Muscle layer of duodenum (tissue), 2 donors: ENCODE measurements around the gene ARL5A.

Experiments used
- H3K27ac ChIP-seq: one replicate; pipeline ENCODE4 v1.7.0; 2013; ENCODE audit warnings: mild to moderate bottlenecking, low read length
- H3K27me3 ChIP-seq: one replicate; pipeline ENCODE4 v1.7.0; 2013; ENCODE audit warnings: low read depth, mild to moderate bottlenecking, control low read depth, low read length
- H3K36me3 ChIP-seq, 2 donors: one replicate each; pipeline ENCODE4 v1.7.0; 2013; ENCODE audit warnings: low read length in 2 of 2, control low read depth in 1 of 2, mild to moderate bottlenecking in 1 of 2; ENCODE audit not compliant: insufficient read depth in 2 of 2, control insufficient read depth in 1 of 2
- H3K4me1 ChIP-seq, 2 donors: one replicate each; pipeline ENCODE4 v1.7.0; 2013; ENCODE audit warnings: low read length in 2 of 2, mild to moderate bottlenecking in 2 of 2, control low read depth in 1 of 2, moderate library complexity in 1 of 2; ENCODE audit not compliant: insufficient read depth in 2 of 2, control insufficient read depth in 1 of 2
- H3K4me3 ChIP-seq, 2 donors: one replicate each; pipeline ENCODE4 v1.7.0; 2013; ENCODE audit warnings: low read length in 2 of 2, low read depth in 1 of 2, mild to moderate bottlenecking in 1 of 2
- H3K9me3 ChIP-seq, 2 donors: one replicate each; pipeline ENCODE4 v1.7.0; 2013; ENCODE audit warnings: low read length in 2 of 2, control low read depth in 1 of 2, mild to moderate bottlenecking in 1 of 2; ENCODE audit not compliant: control insufficient read depth in 1 of 2
- donor health status: healthy.

ARL5A gene

DNA sequence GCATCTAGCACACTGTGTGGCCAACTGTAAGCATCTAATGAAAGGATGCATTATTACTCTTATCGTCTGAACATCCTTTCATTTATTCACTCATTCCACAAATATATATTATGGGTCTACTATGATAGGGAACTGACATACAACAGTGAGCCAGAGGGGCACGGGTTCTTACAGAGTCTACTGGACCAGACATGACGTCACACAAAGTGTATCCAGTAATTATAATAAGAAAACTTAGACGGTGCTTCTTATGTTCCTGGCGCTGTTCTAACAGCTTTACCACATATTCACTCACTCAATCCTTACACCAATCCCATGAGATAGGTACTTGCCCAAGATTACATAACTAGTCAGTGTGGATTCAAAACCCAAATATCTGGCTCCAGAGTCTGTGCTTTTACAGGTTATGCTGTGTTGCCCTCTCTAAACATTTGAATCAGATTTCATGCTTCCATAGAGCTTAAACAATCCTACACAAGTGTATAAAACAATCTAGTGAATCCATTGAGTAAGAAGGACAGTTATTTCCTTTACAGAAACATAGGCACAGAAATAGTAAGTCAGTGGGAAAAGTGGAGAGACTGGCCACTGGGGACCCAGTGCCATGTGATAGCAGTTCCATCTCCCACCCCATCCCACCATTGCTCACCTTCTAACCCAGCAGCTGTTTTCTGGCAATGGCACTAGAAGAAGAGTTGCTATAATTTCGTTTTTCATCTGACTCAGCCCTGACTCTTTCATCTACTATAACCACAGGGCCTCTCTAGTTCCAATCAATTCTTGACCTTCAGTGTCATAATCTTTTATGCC lies 24.2 kb upstream of the ARL5A start:
- H3K27ac ChIP-seq: no peak overlapping the region
- H3K9me3 ChIP-seq: no peaks in the 10 kb centered on the region
- no peaks in the 10 kb centered on the region for H3K4me1 ChIP-seq
- no peaks in the 10 kb centered on the region for H3K27me3 ChIP-seq
- H3K4me3 ChIP-seq: no peak overlapping the region
- no peaks in the 10 kb centered on the region for H3K36me3 ChIP-seq

DNA sequence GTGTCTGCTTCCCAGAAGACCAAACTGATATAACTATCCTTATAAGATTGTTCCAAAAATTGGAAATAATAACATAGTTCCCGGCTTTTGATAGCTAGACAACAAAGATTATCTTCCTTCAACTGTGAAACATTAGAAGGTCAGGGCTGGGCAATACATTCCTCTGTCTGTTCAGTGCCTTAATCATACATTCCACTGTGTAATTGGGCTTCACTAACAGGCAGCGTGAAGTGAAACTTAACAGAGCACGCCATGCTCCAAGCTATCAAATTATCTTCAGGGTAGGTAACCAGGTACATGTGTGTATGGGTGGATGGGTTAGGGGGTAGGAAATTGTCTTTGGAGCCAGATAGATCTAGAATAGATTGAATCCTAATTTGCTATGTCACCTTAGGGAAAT lies 23.5 kb upstream of the ARL5A start:
- no peaks in the 10 kb centered on the region for H3K36me3 ChIP-seq
- H3K4me1 ChIP-seq: no peaks in the 10 kb centered on the region
- no peak overlapping the region for H3K27ac ChIP-seq
- no peak overlapping the region for H3K4me3 ChIP-seq
- H3K27me3 ChIP-seq: no peaks in the 10 kb centered on the region
- no peaks in the 10 kb centered on the region for H3K9me3 ChIP-seq

DNA sequence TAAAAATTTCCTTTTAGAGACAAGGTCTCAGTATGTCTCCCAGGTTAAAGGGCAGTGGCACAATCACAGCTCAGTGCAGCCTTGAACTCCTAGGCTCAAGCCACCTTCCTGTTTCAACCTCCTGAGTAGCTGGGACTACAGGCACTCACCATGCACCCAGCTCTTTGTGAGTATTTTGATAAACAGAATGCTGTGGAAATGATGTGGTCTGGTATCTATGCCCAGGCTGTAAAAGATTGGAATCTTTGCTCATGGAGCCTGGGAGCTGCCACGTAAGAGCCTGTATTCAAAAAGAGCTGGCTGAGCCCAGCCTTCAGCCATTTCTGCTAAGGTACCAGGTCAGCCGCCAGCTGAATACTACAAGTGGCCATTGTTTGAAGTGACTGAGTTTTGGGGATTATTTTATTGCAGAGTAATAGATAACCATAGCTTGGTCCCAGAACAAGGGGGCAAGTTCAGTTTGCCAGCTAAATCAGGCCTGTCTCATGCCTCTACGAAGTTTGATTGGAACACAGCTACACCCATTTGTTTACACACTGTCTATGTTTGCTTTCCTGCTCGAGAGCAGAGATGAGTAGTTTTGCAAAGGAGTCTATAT lies 21.3 kb upstream of the ARL5A start:
- no peaks in the 10 kb centered on the region for H3K27me3 ChIP-seq
- H3K4me1 ChIP-seq: no peaks in the 10 kb centered on the region
- no peaks in the 10 kb centered on the region for H3K36me3 ChIP-seq
- H3K27ac ChIP-seq: no peak overlapping the region
- H3K4me3 ChIP-seq: no peak overlapping the region
- H3K9me3 ChIP-seq: no peaks in the 10 kb centered on the region

DNA sequence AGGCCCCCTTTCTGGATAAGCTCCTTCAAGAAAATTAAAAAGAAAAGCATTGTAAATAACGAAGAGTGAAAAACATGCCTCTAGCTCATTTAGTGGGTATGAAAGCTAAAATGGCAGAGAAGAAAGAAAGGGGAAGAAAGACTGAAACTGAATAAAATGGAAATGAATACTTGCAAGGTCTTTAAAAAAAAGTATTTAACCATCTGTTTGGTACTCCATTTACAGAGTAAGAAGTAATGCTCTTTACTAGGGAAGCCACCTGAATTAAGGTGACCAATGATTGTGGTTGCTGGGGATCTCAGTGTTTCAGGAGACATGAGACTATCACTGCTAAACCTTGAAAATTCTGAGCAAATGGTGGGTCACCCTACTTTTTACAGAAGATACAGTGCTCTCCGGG lies 17.7 kb upstream of the ARL5A start:
- Histone ChIP-seq H3K4me1 (peaks cover 0 to 2% of the 10 kb centered on the region in 2 donors), H3K36me3 (no peaks in the 10 kb centered on the region), H3K27ac (no peak overlapping the region), H3K27me3 (no peaks in the 10 kb centered on the region), H3K4me3 (no peak overlapping the region), H3K9me3 (no peaks in the 10 kb centered on the region)

DNA sequence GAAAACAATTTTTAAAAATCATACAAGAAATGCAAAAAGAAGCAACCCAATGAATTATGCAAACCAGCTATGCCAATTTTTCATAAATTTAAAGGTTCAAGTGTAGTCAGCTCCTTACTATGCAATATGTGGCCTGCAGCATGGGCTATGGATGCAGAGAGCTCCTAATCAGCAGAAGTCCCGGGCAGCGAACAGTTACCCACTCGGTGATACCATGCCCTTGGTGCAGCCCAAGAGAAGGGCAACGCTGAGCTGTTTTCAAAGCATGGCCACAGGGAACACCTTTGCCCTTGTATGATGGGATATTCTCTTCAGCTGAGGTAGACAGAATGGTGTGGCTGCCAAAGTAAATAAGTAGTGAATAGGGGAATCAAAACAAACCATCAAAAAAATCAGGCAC lies 17.3 kb upstream of the ARL5A start:
- Histone ChIP-seq H3K27me3 (no peaks in the 10 kb centered on the region), H3K27ac (no peak overlapping the region), H3K4me1 (peaks cover 0 to 2% of the 10 kb centered on the region in 2 donors), H3K36me3 (no peaks in the 10 kb centered on the region), H3K4me3 (no peak overlapping the region), H3K9me3 (no peaks in the 10 kb centered on the region)

DNA sequence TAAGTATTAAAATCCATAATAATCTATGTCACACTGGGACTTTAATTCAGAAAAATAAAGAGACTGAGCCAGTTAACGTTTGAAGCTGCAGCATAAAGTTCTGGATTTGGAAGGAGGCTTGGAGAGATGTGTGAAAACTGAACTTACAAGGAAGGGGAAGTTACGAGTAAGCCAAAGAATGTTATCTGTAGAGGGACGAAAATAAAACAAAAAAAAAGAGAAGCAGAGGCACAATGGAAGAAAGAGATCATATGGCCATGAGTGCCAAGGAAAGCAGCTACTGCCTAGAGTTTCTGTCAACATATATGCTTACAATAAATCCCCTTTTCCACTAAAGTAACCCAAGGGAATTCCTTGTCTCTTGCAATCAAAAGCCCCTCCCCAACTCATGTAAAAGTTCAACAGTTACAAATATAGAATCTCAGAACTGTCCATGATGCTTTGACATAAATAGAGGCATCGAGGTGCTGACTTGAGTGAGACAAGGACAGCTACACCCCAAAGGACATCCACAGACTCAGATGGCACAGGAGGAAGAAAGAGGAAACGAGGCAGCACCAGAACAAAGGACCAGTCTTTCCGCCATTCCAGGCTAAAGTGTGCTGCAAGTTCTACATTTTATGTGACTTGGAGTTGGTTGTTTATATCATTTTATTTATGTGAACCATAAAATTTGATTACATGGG lies 16.1 kb upstream of the ARL5A start:
- H3K27me3 ChIP-seq: no peaks in the 10 kb centered on the region
- H3K9me3 ChIP-seq: no peaks in the 10 kb centered on the region
- no peak overlapping the region for H3K27ac ChIP-seq
- no peaks in the 10 kb centered on the region for H3K36me3 ChIP-seq
- H3K4me1 ChIP-seq: peaks cover 0 to 2% of the 10 kb centered on the region in 2 donors
- no peak overlapping the region for H3K4me3 ChIP-seq

DNA sequence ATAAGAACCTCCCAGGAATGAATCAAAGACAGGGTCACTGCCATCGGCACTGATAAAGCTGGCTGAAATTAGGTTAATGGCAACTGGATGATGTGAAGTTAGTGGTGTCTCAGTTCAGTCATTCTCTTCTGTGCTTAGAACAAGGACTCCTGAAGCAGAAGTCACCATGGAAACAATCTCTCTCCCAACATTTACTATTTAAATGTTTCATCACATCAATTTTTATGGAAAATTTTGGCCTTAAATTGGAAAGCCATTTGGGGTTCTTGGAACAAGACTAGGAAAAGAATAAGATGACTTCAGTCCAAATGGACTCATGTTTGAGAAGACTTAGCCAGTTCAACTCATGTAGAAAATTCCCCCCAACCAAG lies 15.5 kb upstream of the ARL5A start:
- H3K27ac ChIP-seq: no peak overlapping the region
- H3K4me1 ChIP-seq: peaks cover 0 to 2% of the 10 kb centered on the region in 2 donors
- no peak overlapping the region for H3K4me3 ChIP-seq
- no peaks in the 10 kb centered on the region for H3K9me3 ChIP-seq
- no peaks in the 10 kb centered on the region for H3K36me3 ChIP-seq
- H3K27me3 ChIP-seq: no peaks in the 10 kb centered on the region

DNA sequence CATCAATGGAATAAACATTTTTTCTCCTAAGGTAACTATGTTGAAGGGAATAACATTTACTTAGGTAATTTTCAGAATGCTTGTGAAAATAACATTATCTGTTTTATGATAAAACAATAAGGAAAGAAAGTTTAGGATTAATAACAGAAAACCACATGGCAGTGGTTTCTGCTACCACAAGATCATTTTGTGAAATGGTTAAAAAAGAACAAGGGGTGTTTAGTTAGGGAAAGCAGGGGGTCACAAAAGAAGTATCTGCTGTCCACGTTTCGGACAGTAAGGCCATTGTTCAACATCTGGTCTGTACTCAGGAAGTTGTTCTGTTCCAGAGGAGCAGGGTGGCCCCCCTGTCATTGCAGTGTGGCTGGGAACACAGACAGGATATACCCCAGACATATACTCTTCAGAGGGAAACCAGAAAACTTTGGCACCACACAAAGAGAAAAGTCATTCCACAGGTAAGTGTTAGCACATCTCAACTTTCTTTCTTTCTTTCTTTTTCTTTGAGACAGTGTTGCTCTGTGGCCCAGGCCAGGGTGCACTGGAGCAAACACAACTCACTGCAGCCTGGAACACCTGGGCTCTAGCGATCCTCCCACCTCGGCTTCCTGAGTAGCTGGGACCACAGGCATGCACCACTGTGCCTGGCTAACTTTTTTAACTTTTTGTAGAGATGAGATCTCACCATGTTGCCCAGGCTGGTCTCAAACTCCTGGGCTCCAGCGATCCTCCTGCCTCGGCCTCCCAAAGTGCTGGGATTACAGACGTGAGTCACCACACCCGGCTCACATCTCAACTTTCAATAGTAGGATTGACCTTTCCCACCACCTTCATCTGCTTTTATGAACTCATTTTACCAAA lies 14.8 kb upstream of the ARL5A start:
- H3K4me1 ChIP-seq: peaks cover 0 to 2% of the 10 kb centered on the region in 2 donors
- no peak overlapping the region for H3K4me3 ChIP-seq
- no peaks in the 10 kb centered on the region for H3K27me3 ChIP-seq
- no peaks in the 10 kb centered on the region for H3K36me3 ChIP-seq
- H3K9me3 ChIP-seq: no peaks in the 10 kb centered on the region
- H3K27ac ChIP-seq: no peak overlapping the region

DNA sequence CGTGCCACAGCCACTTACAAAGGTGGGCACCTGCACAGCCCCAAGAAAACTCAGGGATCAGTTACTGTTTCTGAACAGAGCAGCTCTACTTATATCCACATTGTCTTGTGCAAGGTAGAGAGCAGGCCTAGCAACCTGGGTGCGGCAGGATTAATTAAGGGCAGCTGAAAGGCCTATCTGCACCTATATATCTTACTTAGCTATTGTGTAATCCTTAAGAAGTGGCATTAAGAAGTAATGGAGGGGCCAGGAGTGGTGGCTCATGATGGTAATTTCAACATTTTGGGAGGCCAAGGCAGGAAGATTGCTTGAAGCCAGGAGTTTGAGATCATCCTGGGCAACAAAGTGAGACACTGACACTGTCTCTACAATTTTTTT lies 12.8 kb upstream of the ARL5A start:
- Histone ChIP-seq H3K27me3 (no peaks in the 10 kb centered on the region), H3K9me3 (no peaks in the 10 kb centered on the region), H3K27ac (no peak overlapping the region), H3K36me3 (no peaks in the 10 kb centered on the region), H3K4me1 (peaks cover 0 to 2% of the 10 kb centered on the region in 2 donors), H3K4me3 (no peak overlapping the region)

DNA sequence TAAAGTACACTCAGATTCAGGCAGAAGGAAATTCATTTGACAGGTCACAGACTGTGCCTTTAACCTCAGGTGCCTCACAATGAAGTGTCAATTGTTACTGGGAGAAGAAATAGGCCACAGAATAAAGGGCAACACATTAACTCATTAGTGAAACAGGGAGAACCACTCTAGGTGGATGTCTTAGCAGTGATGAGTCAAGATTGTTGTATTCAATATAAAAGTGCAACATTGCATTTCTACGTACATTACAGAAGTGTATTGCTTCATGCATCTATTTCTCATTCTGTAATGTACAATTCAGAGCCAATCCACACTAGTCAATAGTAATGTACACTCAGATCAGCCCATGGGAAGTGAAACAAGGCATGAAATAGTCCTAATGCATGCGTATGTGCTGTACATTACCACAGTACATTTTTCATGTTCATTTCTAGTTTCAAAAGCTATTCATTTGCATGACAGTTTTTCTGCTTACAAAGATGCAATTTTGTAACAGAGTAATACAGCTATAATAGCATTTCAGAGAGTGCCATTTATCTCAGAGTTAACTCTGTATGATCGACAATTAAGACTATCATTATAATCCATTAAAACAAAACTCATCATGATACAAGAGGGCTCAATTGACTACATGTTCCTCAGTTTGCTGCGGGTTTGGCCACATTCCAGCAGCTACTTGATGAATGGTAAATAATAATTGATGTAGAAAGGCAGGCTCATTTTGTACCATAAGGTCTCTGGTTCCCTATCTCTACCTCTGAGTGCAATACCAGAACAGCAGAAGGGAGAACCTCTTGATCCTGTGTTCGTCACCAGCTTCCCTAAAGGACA lies 12.2 kb upstream of the ARL5A start:
- no peaks in the 10 kb centered on the region for H3K27me3 ChIP-seq
- no peaks in the 10 kb centered on the region for H3K9me3 ChIP-seq
- no peak overlapping the region for H3K4me3 ChIP-seq
- H3K27ac ChIP-seq: no peak overlapping the region
- peaks cover 0 to 2% of the 10 kb centered on the region in 2 donors for H3K4me1 ChIP-seq
- no peaks in the 10 kb centered on the region for H3K36me3 ChIP-seq
